Glutamatergic neuron (in vitro differentiated cells): ENCODE data around the gene CAMTA1. TPM values are rescaled to one million over a fixed set of nuclear protein-coding genes. Genes with fewer than 3 reads are reported as not detected.
"Not testable (repeated sequence)": the region's sequence is repeated elsewhere in the genome, so short reads cannot be mapped to it uniquely, and the experiment has no call there.

Experiments
- DNase-seq: peaks from one replicate; pipeline ENCODE4 v3.0.0; 2022
- H3K27ac Mint-ChIP-seq: one replicate; pipeline ENCODE4 v1.8.0; 2020; ENCODE audit warnings: mild to moderate bottlenecking, mixed read lengths, inconsistent platforms; ENCODE audit not compliant: unreplicated experiment
- H3K27me3 Mint-ChIP-seq: one replicate; pipeline ENCODE4 v1.8.0; 2020; ENCODE audit warnings: mild to moderate bottlenecking, moderate library complexity, mixed read lengths, inconsistent platforms; ENCODE audit not compliant: unreplicated experiment
- H3K36me3 Mint-ChIP-seq: one replicate; pipeline ENCODE4 v1.8.0; 2020; ENCODE audit warnings: mild to moderate bottlenecking, mixed read lengths, inconsistent platforms; ENCODE audit not compliant: unreplicated experiment
- H3K4me1 Mint-ChIP-seq: one replicate; pipeline ENCODE4 v1.8.0; 2020; ENCODE audit warnings: mild to moderate bottlenecking, low read depth, mixed read lengths, inconsistent platforms; ENCODE audit not compliant: unreplicated experiment
- H3K4me3 Mint-ChIP-seq: one replicate; pipeline ENCODE4 v1.8.0; 2020; ENCODE audit warnings: mild to moderate bottlenecking, mixed read lengths, inconsistent platforms; ENCODE audit not compliant: unreplicated experiment
- H3K9me3 Mint-ChIP-seq: one replicate; pipeline ENCODE4 v1.8.0; 2020; ENCODE audit warnings: mild to moderate bottlenecking, moderate library complexity, mixed read lengths, inconsistent platforms; ENCODE audit not compliant: unreplicated experiment
- total RNA-seq: library from RNA; stranded (reverse); fragmentation: NEBNext Ultra II Directional; extraction: Animal tissue kit (Norgen Biotek cat#: 25700); gene quantifications from one replicate; pipeline ENCODE4 v1.2.1, GENCODE V29; 2021; ENCODE audit not compliant: unreplicated experiment
- TF ChIP-seq, protein P1 (sequence below): fragments of 200-600 bp; sonication (generic); IDR thresholded peaks from one replicate; pipeline ENCODE4 v1.5.0; 2021; ENCODE audit not compliant: partially characterized antibody, unreplicated experiment

The CAMTA1 gene
- total RNA-seq, 1 donor from 2014 or later: 77.2 TPM

GRCh38 chr1:7594002-7594713 lies 808.9 kb downstream of the CAMTA1 start:
- Mint-ChIP-seq H3K4me1 (peaks cover 6% of the 10 kb centered on the region), H3K9me3 (peaks cover 6% of the 10 kb centered on the region), H3K4me3 (no peak overlapping the region), H3K36me3 (peaks cover 5% of the 10 kb centered on the region), H3K27ac (no peak overlapping the region), H3K27me3 (peaks cover 4% of the 10 kb centered on the region)
- TF ChIP-seq, protein P1, sequence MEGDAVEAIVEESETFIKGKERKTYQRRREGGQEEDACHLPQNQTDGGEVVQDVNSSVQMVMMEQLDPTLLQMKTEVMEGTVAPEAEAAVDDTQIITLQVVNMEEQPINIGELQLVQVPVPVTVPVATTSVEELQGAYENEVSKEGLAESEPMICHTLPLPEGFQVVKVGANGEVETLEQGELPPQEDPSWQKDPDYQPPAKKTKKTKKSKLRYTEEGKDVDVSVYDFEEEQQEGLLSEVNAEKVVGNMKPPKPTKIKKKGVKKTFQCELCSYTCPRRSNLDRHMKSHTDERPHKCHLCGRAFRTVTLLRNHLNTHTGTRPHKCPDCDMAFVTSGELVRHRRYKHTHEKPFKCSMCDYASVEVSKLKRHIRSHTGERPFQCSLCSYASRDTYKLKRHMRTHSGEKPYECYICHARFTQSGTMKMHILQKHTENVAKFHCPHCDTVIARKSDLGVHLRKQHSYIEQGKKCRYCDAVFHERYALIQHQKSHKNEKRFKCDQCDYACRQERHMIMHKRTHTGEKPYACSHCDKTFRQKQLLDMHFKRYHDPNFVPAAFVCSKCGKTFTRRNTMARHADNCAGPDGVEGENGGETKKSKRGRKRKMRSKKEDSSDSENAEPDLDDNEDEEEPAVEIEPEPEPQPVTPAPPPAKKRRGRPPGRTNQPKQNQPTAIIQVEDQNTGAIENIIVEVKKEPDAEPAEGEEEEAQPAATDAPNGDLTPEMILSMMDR: no peak
- DNase-seq: no peak

- DNase-seq: no peak
- Mint-ChIP-seq H3K4me1 (peaks cover 2% of the 10 kb centered on the region), H3K4me3 (no peak overlapping the region), H3K9me3 (peaks cover 8% of the 10 kb centered on the region), H3K27ac (no peak overlapping the region), H3K36me3 (peaks cover 5% of the 10 kb centered on the region), H3K27me3 (peaks cover 4% of the 10 kb centered on the region)
- TF ChIP-seq, protein P1: no peak
These were observed 809.6 kb downstream of the CAMTA1 start for GRCh38 chr1:7594714-7595295.

DNA sequence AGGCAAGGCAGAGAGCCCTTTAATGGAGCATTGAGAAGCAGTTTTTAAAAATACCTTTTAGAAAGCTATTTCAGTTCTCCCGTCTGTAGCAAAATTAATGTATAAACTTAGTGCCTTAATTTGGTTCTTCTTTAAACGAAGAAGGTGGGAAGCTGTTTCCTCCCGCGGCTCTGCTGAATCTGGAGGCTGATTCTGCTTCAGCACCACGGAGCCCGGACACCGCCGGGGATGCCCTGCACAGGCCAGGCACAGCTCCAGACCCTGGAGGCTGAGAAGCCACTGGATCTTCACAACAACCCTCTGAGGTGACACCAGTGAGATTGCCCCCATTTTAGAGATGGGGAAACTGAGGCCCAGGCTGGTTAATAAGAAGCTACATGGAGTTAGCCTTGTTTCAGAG lies 810.1 kb downstream of the CAMTA1 start:
- Mint-ChIP-seq H3K36me3 (peaks cover 5% of the 10 kb centered on the region), H3K4me3 (no peak overlapping the region), H3K27ac (no peak overlapping the region)

DNA sequence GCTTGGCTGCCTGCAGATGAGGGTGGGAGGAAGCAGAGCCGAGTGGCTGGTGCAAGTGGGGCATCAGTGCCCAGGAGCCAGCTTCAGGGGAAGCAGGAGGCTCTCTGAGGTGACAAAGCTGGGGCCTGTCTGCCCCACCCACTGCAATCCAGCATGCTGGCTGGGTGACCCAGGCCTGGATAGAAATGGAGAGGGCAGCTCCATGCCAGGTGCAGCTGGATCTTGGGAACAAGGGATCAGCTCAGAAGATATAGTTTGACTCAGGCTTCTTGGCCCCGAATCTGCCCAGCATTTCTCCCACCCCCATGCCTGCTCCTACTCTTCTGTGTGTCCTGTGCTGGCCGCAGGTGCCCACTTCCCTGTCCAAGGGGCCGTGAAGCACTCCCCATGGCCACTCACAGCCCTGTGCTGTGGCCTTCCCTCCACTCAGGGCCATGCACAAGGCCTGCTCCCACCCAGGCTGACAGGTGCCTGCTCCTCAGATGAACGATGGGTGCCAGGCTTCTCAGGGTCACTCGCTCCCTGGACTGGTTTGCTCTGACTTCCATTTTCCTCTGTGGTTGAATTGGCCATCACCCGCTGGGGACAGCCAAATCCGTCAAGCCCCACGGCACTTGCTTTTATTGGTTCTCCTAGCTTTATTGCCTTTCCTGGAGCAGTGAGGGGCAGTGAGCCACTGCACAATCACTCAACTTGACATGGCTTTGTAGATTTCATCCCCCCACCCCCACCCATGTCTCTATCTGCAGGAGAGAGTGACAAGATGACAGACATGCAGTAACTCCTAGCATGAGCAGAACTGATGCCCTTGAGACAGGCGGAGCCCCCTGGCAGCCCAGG lies 811.1 kb downstream of the CAMTA1 start:
- H3K27me3 Mint-ChIP-seq: peaks cover 4% of the 10 kb centered on the region
- no peak overlapping the region for H3K27ac Mint-ChIP-seq
- peaks cover 8% of the 10 kb centered on the region for H3K9me3 Mint-ChIP-seq
- TF ChIP-seq, protein P1: no peak
- DNase-seq: no peak
- no peak overlapping the region for H3K4me3 Mint-ChIP-seq
- H3K4me1 Mint-ChIP-seq: peaks cover 2% of the 10 kb centered on the region
- H3K36me3 Mint-ChIP-seq: peaks cover 5% of the 10 kb centered on the region

More for the DNA sequence above, 810.1 kb downstream of the CAMTA1 start:
- TF ChIP-seq, protein P1: no peak
- peaks cover 2% of the 10 kb centered on the region for H3K4me1 Mint-ChIP-seq
- DNase-seq: no peak
- H3K9me3 Mint-ChIP-seq: peaks cover 8% of the 10 kb centered on the region
- peaks cover 4% of the 10 kb centered on the region for H3K27me3 Mint-ChIP-seq

DNA sequence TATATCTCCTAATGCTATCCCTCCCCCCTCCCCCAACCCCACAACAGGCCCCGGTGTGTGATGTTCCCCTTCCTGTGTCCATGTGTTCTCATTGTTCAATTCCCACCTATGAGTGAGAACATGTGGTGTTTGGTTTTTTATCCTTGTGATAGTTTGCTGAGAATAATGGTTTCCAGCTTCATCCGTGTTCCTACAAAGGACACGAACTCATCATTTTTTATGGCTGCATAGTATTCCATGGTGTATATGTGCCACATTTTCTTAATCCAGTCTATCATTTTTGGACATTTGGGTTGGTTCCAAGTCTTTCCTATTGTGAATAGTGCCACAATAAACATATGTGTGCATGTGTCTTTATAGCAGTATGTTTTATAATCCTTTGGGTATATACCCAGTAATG lies 812.8 kb downstream of the CAMTA1 start:
- not testable (repeated sequence) for DNase-seq, H3K9me3 Mint-ChIP-seq, H3K27me3 Mint-ChIP-seq, H3K4me1 Mint-ChIP-seq, H3K27ac Mint-ChIP-seq, H3K36me3 Mint-ChIP-seq, H3K4me3 Mint-ChIP-seq

GRCh38 chr1:7604906-7605305 lies 819.7 kb downstream of the CAMTA1 start:
- not testable (repeated sequence) for H3K9me3 Mint-ChIP-seq, H3K4me3 Mint-ChIP-seq, DNase-seq, H3K36me3 Mint-ChIP-seq, H3K27ac Mint-ChIP-seq, H3K27me3 Mint-ChIP-seq
- H3K4me1 Mint-ChIP-seq: peaks cover 11% of the 10 kb centered on the region
